ENCODE results near the gene AKNAD1.

AKNAD1 gene

GRCh38 chr1:108858230-108858950 lies 1.5 kb upstream of the AKNAD1 start:
- TF ChIP-seq, protein P1, sequence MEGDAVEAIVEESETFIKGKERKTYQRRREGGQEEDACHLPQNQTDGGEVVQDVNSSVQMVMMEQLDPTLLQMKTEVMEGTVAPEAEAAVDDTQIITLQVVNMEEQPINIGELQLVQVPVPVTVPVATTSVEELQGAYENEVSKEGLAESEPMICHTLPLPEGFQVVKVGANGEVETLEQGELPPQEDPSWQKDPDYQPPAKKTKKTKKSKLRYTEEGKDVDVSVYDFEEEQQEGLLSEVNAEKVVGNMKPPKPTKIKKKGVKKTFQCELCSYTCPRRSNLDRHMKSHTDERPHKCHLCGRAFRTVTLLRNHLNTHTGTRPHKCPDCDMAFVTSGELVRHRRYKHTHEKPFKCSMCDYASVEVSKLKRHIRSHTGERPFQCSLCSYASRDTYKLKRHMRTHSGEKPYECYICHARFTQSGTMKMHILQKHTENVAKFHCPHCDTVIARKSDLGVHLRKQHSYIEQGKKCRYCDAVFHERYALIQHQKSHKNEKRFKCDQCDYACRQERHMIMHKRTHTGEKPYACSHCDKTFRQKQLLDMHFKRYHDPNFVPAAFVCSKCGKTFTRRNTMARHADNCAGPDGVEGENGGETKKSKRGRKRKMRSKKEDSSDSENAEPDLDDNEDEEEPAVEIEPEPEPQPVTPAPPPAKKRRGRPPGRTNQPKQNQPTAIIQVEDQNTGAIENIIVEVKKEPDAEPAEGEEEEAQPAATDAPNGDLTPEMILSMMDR (IDR thresholded peaks at IDR 0.05; ENCODE audit: borderline replicate concordance, control extremely low read depth, extremely low read depth, insufficient read depth, missing control alignments): no peak
- DNase-seq (ENCODE audit: low spot score): no peak
- in situ Hi-C loops (cut with MboI; ENCODE audit: low sequenced_read_pairs, unreplicated experiment): loop anchor here (25.0 kb wide), 1 partner anchor 104 kb away; the partner anchor contains the start of gene CLCC1

DNA sequence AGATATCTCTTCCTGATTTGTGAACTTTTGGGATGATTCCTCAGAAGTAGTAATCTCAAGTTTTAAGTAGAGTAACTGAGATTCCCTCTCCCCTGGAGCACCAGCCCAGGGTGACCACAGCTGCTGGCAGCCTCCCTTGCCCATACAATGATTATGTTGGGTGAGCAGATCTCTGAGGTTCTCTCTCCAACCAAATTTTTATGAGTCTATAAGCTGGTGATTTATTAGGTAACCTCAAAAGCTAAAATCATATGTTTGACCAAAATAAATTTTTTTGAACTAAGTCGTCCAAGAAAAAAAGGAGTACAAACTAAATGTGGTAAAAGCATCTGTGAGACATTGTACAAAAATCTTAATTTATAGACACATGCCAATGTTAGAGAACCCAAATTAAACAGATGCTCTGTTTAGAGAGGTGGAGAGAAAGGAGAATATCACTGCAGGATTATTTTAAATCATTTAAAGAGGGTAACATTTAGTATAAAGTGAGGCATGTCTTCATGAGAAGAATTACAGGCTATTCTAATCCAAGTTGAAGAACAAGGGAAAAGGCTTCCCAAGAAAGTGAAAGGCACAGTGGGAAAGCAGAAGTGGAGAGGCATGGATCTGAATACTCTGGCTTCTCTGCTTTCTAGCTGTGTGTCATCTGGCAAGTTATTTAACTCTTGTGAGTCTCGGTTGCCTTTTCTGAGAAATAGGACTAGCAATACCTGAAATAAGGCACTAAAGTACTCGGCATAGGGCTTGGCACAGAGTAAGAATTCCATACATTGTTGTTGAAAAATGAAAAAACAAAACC lies 2.5 kb downstream of the AKNAD1 start:
- TF ChIP-seq, protein P1 (IDR thresholded peaks at IDR 0.05; ENCODE audit: borderline replicate concordance, control extremely low read depth, extremely low read depth, insufficient read depth, missing control alignments): no peak
- in situ Hi-C loops (cut with MboI; ENCODE audit: low sequenced_read_pairs, unreplicated experiment): loop anchor here (25.0 kb wide), 1 partner anchor 108 kb away; the partner anchor contains the start of gene CLCC1
- DNase-seq (ENCODE audit: low spot score): no peak

- no peak for DNase-seq (ENCODE audit: low spot score)
- TF ChIP-seq, protein P1 (IDR thresholded peaks at IDR 0.05; ENCODE audit: borderline replicate concordance, control extremely low read depth, extremely low read depth, insufficient read depth, missing control alignments): no peak
- in situ Hi-C loops (cut with MboI; ENCODE audit: low sequenced_read_pairs, unreplicated experiment): loop anchor here (25.0 kb wide), 1 partner anchor 110 kb away; the partner anchor contains the start of gene CLCC1
These were observed 4.5 kb downstream of the AKNAD1 start for GRCh38 chr1:108852221-108852975.

DNA sequence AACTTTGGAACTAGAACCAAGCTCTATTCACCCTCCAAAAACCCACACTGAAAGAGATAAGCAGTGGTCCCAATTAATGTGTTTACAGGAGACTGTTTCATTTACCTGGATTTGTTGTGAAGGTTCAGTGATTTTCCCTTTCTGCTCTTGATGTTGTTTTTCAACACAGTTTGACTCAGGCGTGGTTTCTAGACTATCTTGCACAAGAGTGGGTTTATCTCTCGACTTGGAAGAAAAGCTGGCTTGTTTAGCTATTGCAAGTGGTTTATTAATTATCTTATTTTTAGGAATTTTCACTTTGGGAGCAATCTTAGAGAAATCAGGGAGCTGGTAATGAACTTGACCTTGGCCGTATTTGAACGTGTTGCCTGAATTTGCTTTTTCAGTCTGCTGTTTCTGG lies 5.3 kb downstream of the AKNAD1 start:
- no peak for DNase-seq (ENCODE audit: low spot score)
- in situ Hi-C loops (cut with MboI; ENCODE audit: low sequenced_read_pairs, unreplicated experiment): loop anchor here (25.0 kb wide), 1 partner anchor 111 kb away; the partner anchor contains the start of gene CLCC1
- TF ChIP-seq, protein P1 (IDR thresholded peaks at IDR 0.05; ENCODE audit: borderline replicate concordance, control extremely low read depth, extremely low read depth, insufficient read depth, missing control alignments): no peak

DNA sequence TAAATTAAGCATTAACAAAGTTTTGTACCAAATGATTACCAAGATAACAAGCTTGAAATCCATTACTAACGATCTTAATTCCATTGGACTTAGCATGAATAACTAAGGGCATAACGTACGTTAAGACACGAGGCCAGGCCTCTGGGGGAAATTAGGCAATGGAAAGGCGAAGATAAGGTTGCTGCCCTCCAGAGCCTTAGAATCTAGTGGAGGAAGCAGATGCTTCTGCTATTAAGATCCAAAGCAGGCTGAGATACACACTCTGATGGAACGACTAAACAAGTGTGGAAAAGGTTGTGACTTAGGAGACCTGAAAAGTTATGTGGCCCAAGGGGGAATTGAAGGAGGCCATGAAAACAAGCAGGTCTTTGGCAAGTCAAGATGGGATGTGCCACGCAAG lies 6.0 kb downstream of the AKNAD1 start:
- in situ Hi-C loops (cut with MboI; ENCODE audit: low sequenced_read_pairs, unreplicated experiment): loop anchor here (25.0 kb wide), 1 partner anchor 111 kb away; the partner anchor contains the start of gene CLCC1
- TF ChIP-seq, protein P1 (IDR thresholded peaks at IDR 0.05; ENCODE audit: borderline replicate concordance, control extremely low read depth, extremely low read depth, insufficient read depth, missing control alignments): no peak
- DNase-seq (ENCODE audit: low spot score): no peak

GRCh38 chr1:108848806-108849205 lies 8.1 kb downstream of the AKNAD1 start:
- in situ Hi-C loops (cut with MboI; ENCODE audit: low sequenced_read_pairs, unreplicated experiment): loop anchor here (25.0 kb wide), 1 partner anchor 263 kb away; the partner anchor contains the start of gene ELAPOR1
- DNase-seq (ENCODE audit: low spot score): no peak
- TF ChIP-seq, protein P1 (IDR thresholded peaks at IDR 0.05; ENCODE audit: borderline replicate concordance, control extremely low read depth, extremely low read depth, insufficient read depth, missing control alignments): no peak

Measured in GM13976 (cell line).